Mesothelial cell of epicardium (in vitro differentiated cells): Measurements from ENCODE around the gene PWP2. TPM values are rescaled to one million over a fixed set of nuclear protein-coding genes. Genes with fewer than 3 reads are reported as not detected.
A peak's percentile ranks its signal among the peaks of the same experiment; 100 is the strongest.

Source experiments
- DNase-seq, 2 experiments: peaks; one replicate each; pipeline ENCODE4 v3.0.0; 2021; ENCODE audit warnings: low spot score in 2 of 2; ENCODE audit not compliant: unreplicated experiment in 2 of 2
- H3K27ac Mint-ChIP-seq: 2 replicates; pipeline ENCODE4 v1.8.0; 2021; ENCODE audit warnings: mixed read lengths
- H3K27me3 Mint-ChIP-seq: 2 replicates; pipeline ENCODE4 v1.8.0; 2021; ENCODE audit warnings: low read depth, mixed read lengths
- H3K36me3 Mint-ChIP-seq: 2 replicates; pipeline ENCODE4 v1.8.0; 2021; ENCODE audit warnings: mixed read lengths
- H3K4me1 Mint-ChIP-seq: 2 replicates; pipeline ENCODE4 v1.8.0; 2021; ENCODE audit warnings: mixed read lengths
- H3K4me3 Mint-ChIP-seq: 2 replicates; pipeline ENCODE4 v1.8.0; 2021; ENCODE audit warnings: mild to moderate bottlenecking, moderate library complexity, mixed read lengths
- H3K9me3 Mint-ChIP-seq: 2 replicates; pipeline ENCODE4 v1.8.0; 2021; ENCODE audit warnings: mixed read lengths
- CTCF ChIP-seq: fragments of 200-600 bp; sonication (generic); IDR thresholded peaks from one replicate; pipeline ENCODE4 v1.5.0; 2021; ENCODE audit warnings: antibody characterized with exemption; ENCODE audit not compliant: unreplicated experiment
- total RNA-seq: library from RNA; stranded (reverse); gene quantifications from 3 replicates; pipeline ENCODE4 v1.2.1, GENCODE V29; 2021

PWP2 gene
- total RNA-seq, 1 donor from 2014 or later: 2.3 TPM

GRCh38 chr21:44063151-44063912 is 43.9 kb upstream of the PWP2 start:
- Mint-ChIP-seq H3K9me3 (no peaks in the 10 kb centered on the region), H3K27me3 (no peaks in the 10 kb centered on the region), H3K27ac (no peak overlapping the region), H3K4me3 (no peak overlapping the region), H3K4me1 (no peaks in the 10 kb centered on the region), H3K36me3 (peaks cover 17% of the 10 kb centered on the region)
- TF ChIP-seq CTCF: no peak
- no peak for DNase-seq

GRCh38 chr21:44064852-44065403 is 42.3 kb upstream of the PWP2 start:
- Mint-ChIP-seq H3K9me3 (no peaks in the 10 kb centered on the region), H3K36me3 (peaks cover 8% of the 10 kb centered on the region), H3K4me3 (no peak overlapping the region), H3K4me1 (no peaks in the 10 kb centered on the region), H3K27me3 (no peaks in the 10 kb centered on the region), H3K27ac (no peak overlapping the region)
- DNase-seq: no peak
- TF ChIP-seq CTCF: no peak

- TF ChIP-seq CTCF: no peak
- H3K4me1 Mint-ChIP-seq: no peaks in the 10 kb centered on the region
- DNase-seq: no peak
- no peaks in the 10 kb centered on the region for H3K9me3 Mint-ChIP-seq
- no peaks in the 10 kb centered on the region for H3K27me3 Mint-ChIP-seq
- no peak overlapping the region for H3K27ac Mint-ChIP-seq
- H3K4me3 Mint-ChIP-seq: no peak overlapping the region
- peaks cover 8% of the 10 kb centered on the region for H3K36me3 Mint-ChIP-seq
These were observed 41.8 kb upstream of the PWP2 start for GRCh38 chr21:44065428-44065827.

- H3K4me1 Mint-ChIP-seq: no peaks in the 10 kb centered on the region
- DNase-seq: no peak
These were observed 41.1 kb upstream of the PWP2 start for GRCh38 chr21:44066116-44066515.

GRCh38 chr21:44067011-44067839 is 40.0 kb upstream of the PWP2 start:
- TF ChIP-seq CTCF: no peak
- H3K9me3 Mint-ChIP-seq: no peaks in the 10 kb centered on the region
- DNase-seq: no peak
- no peaks in the 10 kb centered on the region for H3K27me3 Mint-ChIP-seq
- H3K36me3 Mint-ChIP-seq: peaks cover 8% of the 10 kb centered on the region
- peak overlapping the region; percentile 33 for H3K27ac Mint-ChIP-seq
- H3K4me1 Mint-ChIP-seq: no peaks in the 10 kb centered on the region
- H3K4me3 Mint-ChIP-seq: no peak overlapping the region

More at GRCh38 chr21:44066116-44066515, 41.1 kb upstream of the PWP2 start:
- no peaks in the 10 kb centered on the region for H3K9me3 Mint-ChIP-seq
- peaks cover 8% of the 10 kb centered on the region for H3K36me3 Mint-ChIP-seq
- no peak overlapping the region for H3K4me3 Mint-ChIP-seq
- no peak overlapping the region for H3K27ac Mint-ChIP-seq
- H3K27me3 Mint-ChIP-seq: no peaks in the 10 kb centered on the region
- TF ChIP-seq CTCF: no peak
